Vagina (tissue), 2 donors: ENCODE results near the gene CLCA4. TPM values are rescaled to one million over a fixed set of nuclear protein-coding genes. Genes with fewer than 3 reads are reported as not detected.

Source experiments
- DNase-seq, 2 donors: peaks; one replicate each; pipeline ENCODE4 v3.0.0-alpha.2; 2017; ENCODE audit errors: extremely low spot score in 2 of 2
- H3K27ac ChIP-seq: fragments of 200-600 bp; sonication (generic); one replicate; pipeline ENCODE4 v1.5.1; 2019
- H3K27me3 ChIP-seq: fragments of 200-600 bp; sonication (generic); one replicate; pipeline ENCODE4 v1.5.1; 2019
- H3K36me3 ChIP-seq, 2 donors: fragments of 200-600 bp; sonication (generic); one replicate each; pipeline ENCODE4 v1.5.1; 2017 to 2019
- H3K4me1 ChIP-seq: fragments of 200-600 bp; sonication (generic); one replicate; pipeline ENCODE4 v1.5.1; 2019
- H3K4me3 ChIP-seq, 2 donors: fragments of 200-600 bp; sonication (generic); 1 replicate in 1 of 2; 2 replicates in 1 of 2; pipeline ENCODE4 v1.5.1; 2016 to 2019
- H3K9me3 ChIP-seq: fragments of 200-600 bp; sonication (generic); one replicate; pipeline ENCODE4 v1.5.1; 2019
- POLR2A ChIP-seq, 2 donors: fragments of 450-650 bp; IDR thresholded peaks; one replicate each; pipeline ENCODE4 v1.6.1; 2017; ENCODE audit warnings: antibody characterized with exemption in 2 of 2, mild to moderate bottlenecking in 2 of 2, moderate library complexity in 2 of 2
- POLR2AphosphoS5 ChIP-seq, 2 donors: sonication (generic); formaldehyde crosslinking; IDR thresholded peaks; one replicate each; pipeline ENCODE4 v1.9.0; 2017; ENCODE audit warnings: antibody characterized with exemption in 2 of 2, mild to moderate bottlenecking in 2 of 2, low read depth in 1 of 2; ENCODE audit not compliant: insufficient read depth in 1 of 2
- intact Hi-C: fragments of 100-400 bp; cut with DNase I; formaldehyde crosslinking; loops from one replicate; pipeline ENCODE4 v1.15.1; 2023
- total RNA-seq: library from RNA; depleted of rRNA; stranded (reverse); fragments of >200 nt; gene quantifications from one replicate; pipeline ENCODE4 v1.2.3, GENCODE V29; 2016
- TF ChIP-seq, protein P1 (sequence below), 3 experiments: fragments of 450-650 bp in 2 of 3; fragments of 200-600 bp in 1 of 3; sonication (generic) in 1 of 3; IDR thresholded peaks; one replicate each; pipeline ENCODE4 v1.5.1; 2017 to 2019; ENCODE audit warnings: antibody characterized with exemption in 3 of 3, mild to moderate bottlenecking in 2 of 3, moderate library complexity in 2 of 3

CLCA4 gene
- total RNA-seq, 1 donor from 2014 or later = 44.0 TPM

DNA sequence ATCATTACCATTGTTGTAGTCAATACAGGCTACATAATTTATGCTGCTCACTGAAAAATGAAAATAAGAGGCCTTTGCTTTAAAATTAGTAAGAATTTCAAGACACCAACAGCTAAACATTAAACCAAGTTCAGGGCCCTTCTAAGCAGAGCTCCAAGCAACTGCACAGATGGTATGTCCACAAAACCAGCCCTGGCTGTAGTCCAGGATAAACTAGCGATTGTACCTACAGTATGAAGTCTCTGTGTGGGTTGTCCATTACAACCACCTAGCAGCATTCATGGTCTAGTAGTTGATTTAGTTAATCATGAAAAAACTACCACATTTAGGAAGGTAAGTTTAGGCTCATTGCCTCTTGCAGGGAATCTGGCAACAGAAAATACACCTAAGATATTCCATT is 35.3 kb downstream of the CLCA4 start:
- Histone ChIP-seq H3K36me3 (no peaks in the 10 kb centered on the region), H3K27me3 (no peaks in the 10 kb centered on the region), H3K9me3 (no peaks in the 10 kb centered on the region), H3K4me1 (no peaks in the 10 kb centered on the region), H3K27ac (no peak overlapping the region), H3K4me3 (no peak overlapping the region)
- no peak for DNase-seq
- intact Hi-C loops = no loop called here
- TF ChIP-seq POLR2AphosphoS5 (IDR thresholded peaks at IDR 0.05; ENCODE audit: insufficient read depth in 1 of 2, low read depth in 1 of 2) = no peak
- TF ChIP-seq, protein P1, sequence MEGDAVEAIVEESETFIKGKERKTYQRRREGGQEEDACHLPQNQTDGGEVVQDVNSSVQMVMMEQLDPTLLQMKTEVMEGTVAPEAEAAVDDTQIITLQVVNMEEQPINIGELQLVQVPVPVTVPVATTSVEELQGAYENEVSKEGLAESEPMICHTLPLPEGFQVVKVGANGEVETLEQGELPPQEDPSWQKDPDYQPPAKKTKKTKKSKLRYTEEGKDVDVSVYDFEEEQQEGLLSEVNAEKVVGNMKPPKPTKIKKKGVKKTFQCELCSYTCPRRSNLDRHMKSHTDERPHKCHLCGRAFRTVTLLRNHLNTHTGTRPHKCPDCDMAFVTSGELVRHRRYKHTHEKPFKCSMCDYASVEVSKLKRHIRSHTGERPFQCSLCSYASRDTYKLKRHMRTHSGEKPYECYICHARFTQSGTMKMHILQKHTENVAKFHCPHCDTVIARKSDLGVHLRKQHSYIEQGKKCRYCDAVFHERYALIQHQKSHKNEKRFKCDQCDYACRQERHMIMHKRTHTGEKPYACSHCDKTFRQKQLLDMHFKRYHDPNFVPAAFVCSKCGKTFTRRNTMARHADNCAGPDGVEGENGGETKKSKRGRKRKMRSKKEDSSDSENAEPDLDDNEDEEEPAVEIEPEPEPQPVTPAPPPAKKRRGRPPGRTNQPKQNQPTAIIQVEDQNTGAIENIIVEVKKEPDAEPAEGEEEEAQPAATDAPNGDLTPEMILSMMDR (IDR thresholded peaks at IDR 0.05) = no peak
- TF ChIP-seq POLR2A (IDR thresholded peaks at IDR 0.05) = no peak

DNA sequence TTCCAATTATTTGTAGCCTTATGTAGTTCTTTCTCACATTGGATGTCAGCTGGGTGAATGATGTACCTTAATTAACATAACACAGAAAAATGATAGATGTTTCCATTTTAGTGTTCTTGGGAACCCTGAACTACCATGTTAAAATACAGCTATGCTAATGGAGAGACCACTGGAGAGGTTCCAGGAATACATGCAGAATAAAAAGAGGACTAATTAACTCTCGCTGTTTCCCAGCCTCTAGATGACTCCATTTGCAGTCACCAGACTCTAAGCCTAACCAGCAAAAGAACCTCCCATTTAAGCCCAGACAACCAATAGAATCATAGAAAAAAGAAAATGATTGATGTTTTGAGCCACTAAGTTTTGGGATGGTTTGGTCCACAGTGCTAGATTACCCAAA is 36.2 kb downstream of the CLCA4 start:
- Histone ChIP-seq H3K36me3 (no peaks in the 10 kb centered on the region), H3K4me1 (no peaks in the 10 kb centered on the region), H3K27me3 (no peaks in the 10 kb centered on the region), H3K27ac (no peak overlapping the region), H3K4me3 (no peak overlapping the region), H3K9me3 (no peaks in the 10 kb centered on the region)
- intact Hi-C loops = no loop called here
- TF ChIP-seq, protein P1 (IDR thresholded peaks at IDR 0.05) = no peak
- TF ChIP-seq POLR2A (IDR thresholded peaks at IDR 0.05) (no peak), POLR2AphosphoS5 (IDR thresholded peaks at IDR 0.05; ENCODE audit: insufficient read depth in 1 of 2, low read depth in 1 of 2) (no peak)
- DNase-seq = no peak

DNA sequence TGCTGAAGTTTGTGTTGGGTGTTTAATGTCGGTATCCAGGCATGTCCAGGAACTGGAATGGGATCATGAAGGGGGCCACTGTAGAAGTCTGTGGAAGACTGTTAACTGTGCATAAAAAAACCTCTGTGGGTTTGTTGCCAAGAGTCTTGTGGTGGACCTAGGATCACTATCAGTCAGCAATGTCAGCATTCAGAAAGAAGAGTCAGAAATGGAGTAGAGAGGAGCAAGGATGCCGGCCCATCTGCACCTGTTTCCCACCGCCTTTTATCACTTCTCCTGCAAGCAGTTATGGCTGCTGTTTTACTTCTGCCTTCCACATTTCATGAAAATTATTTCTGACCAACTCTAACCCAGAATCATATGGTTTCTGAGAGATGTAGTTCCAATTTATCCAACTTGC is 36.7 kb downstream of the CLCA4 start:
- H3K4me1 ChIP-seq = no peaks in the 10 kb centered on the region
- H3K27me3 ChIP-seq = no peaks in the 10 kb centered on the region
- intact Hi-C loops = no loop called here
- no peaks in the 10 kb centered on the region for H3K9me3 ChIP-seq
- no peak for TF ChIP-seq POLR2A (IDR thresholded peaks at IDR 0.05)
- DNase-seq = no peak
- no peaks in the 10 kb centered on the region for H3K36me3 ChIP-seq
- H3K27ac ChIP-seq = no peak overlapping the region
- H3K4me3 ChIP-seq = no peak overlapping the region

DNA sequence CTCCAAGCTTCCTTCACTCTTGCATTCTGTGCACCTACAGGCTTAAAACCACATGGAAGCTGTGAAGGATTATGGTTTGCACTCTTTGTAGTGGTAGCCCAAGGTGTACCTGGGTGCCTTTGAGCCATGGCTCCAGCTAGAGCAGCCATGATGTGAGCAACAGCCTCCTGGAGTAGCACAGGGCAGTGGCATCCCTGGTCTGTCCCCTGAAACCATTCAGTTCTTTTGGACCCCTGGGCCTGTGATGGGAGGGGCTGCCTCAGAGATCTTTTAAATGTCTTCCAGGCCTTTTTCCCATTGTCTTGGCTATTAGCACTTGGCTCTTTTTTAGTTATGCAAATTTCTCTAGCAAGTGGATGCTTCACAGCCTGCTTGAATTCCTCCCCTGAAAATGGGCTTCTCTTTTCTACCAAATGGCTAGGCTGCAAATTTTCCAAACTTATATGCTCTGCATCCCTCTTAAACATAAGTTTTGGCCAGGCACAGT is 47.4 kb downstream of the CLCA4 start:
- TF ChIP-seq POLR2AphosphoS5 (IDR thresholded peaks at IDR 0.05; ENCODE audit: insufficient read depth in 1 of 2, low read depth in 1 of 2) (no peak), POLR2A (IDR thresholded peaks at IDR 0.05) (no peak)
- TF ChIP-seq, protein P1 (IDR thresholded peaks at IDR 0.05) = no peak
- H3K4me3 ChIP-seq = no peak overlapping the region

DNA sequence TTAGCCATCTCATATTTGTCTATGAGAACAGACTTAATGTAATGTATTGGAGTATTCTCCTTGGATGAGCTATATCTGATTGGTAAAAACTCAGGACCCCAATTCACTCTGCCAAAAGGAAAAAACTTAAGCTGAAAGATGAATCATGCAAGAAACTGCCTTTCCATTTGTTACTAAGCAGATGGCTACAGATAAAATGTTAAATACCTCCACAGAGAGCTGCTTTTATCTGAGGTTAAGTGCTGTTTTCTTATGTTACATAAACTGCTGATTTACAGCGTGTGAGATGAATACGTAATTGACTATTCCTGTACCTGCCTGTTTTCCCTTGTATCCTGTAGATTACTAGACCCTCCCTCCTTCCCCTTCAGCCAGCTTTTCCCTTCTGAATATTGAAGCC is 49.3 kb downstream of the CLCA4 start:
- H3K4me3 ChIP-seq = no peak overlapping the region
- DNase-seq = no peak
- no peaks in the 10 kb centered on the region for H3K36me3 ChIP-seq
- H3K27ac ChIP-seq = no peak overlapping the region
- H3K4me1 ChIP-seq = no peaks in the 10 kb centered on the region
- peaks cover 12% of the 10 kb centered on the region for H3K9me3 ChIP-seq
- H3K27me3 ChIP-seq = no peaks in the 10 kb centered on the region
- TF ChIP-seq POLR2AphosphoS5 (IDR thresholded peaks at IDR 0.05; ENCODE audit: insufficient read depth in 1 of 2, low read depth in 1 of 2) = no peak
- TF ChIP-seq POLR2A (IDR thresholded peaks at IDR 0.05) = no peak
- TF ChIP-seq, protein P1 (IDR thresholded peaks at IDR 0.05) = no peak
- intact Hi-C loops = no loop called here

More for the DNA sequence above, 47.4 kb downstream of the CLCA4 start:
- Histone ChIP-seq H3K4me1 (no peaks in the 10 kb centered on the region), H3K27ac (no peak overlapping the region), H3K27me3 (no peaks in the 10 kb centered on the region), H3K9me3 (peaks cover 12% of the 10 kb centered on the region), H3K36me3 (no peaks in the 10 kb centered on the region)
- intact Hi-C loops = no loop called here
- DNase-seq = no peak
